ENCODE measurements around the gene SPACDR. TPM values are rescaled to one million over a fixed set of nuclear protein-coding genes. Genes with fewer than 3 reads are reported as not detected.
A peak's percentile ranks its signal among the peaks of the same experiment; 100 is the strongest.

Gene SPACDR
- total and polyA plus RNA-seq, 9 of the 15 experiments (the other 6 are each of a cell fraction or from before 2014, with no cell fraction given), result 0.07 to 0.55 (median 0.14) TPM; not detected in 1

- TF ChIP-seq POLR2G (IDR thresholded peaks at IDR 0.05; ENCODE audit: low read depth, low read length) (peak; percentile 74), TRIM25 (IDR thresholded peaks at IDR 0.05; ENCODE audit: borderline replicate concordance) (0 out of 2 replicates have a peak, but pooled peaks have one; percentile 29), TCF7L2 (IDR thresholded peaks at IDR 0.05; ENCODE audit: low read depth, low read length) (no peak), CTCFL (IDR thresholded peaks at IDR 0.05; ENCODE audit: borderline replicate concordance, insufficient read depth, low read depth, low read length, poor library complexity, severe bottlenecking) (peak; percentile 85), RB1 (IDR thresholded peaks at IDR 0.05; ENCODE audit: low read depth) (peak; percentile 24; the same call in 1 of the 2 replicates), KLF16 (IDR thresholded peaks at IDR 0.05) (peak; percentile 31; the same call in 1 of the 2 replicates), CTCF (IDR thresholded peaks at IDR 0.05 in 2 of 3, conservative IDR thresholded peaks at IDR 0.05 in 1 of 3; ENCODE audit: insufficient read depth in 2 of 3, low read depth in 1 of 3, low read length in 3 of 3) (peak; percentile 69 to 84 (median 84)), RAD21 (CRISPR knock-in tag; conservative IDR thresholded peaks at IDR 0.05 in 1 of 2, IDR thresholded peaks at IDR 0.05 in 1 of 2) (peak; percentile 44 to 58), BRD9 (IDR thresholded peaks at IDR 0.05; ENCODE audit: low read depth, partially characterized antibody) (peak; percentile 32), SMC3 (conservative IDR thresholded peaks at IDR 0.05; ENCODE audit: insufficient read depth, low read depth, low read length) (peak; percentile 62), ZBTB7A (IDR thresholded peaks at IDR 0.05; ENCODE audit: borderline replicate concordance, control insufficient read depth, low read depth, low read length) (peak; percentile 87), TFAP4 (CRISPR knock-in tag; IDR thresholded peaks at IDR 0.05; ENCODE audit: borderline replicate concordance) (peak; percentile 77; the same call in 1 of the 2 replicates), MAZ (CRISPR knock-in tag; conservative IDR thresholded peaks at IDR 0.05 in 1 of 2, IDR thresholded peaks at IDR 0.05 in 1 of 2) (peak; percentile 34 to 76; a peak in 2 of 4 replicates), NFIC (IDR thresholded peaks at IDR 0.05) (peak; percentile 52; the same call in 1 of the 2 replicates), KDM4B (IDR thresholded peaks at IDR 0.05; ENCODE audit: borderline replicate concordance in 2 of 2, low read depth in 1 of 2) (0 out of 4 replicates have a peak, but pooled peaks of 1 of the 2 experiments have one; percentile 34), GTF2A2 (tag; IDR thresholded peaks at IDR 0.05) (no peak), U2AF1 (optimal IDR thresholded peaks at IDR 0.05; ENCODE audit: low read depth, low read length) (no peak), HNRNPL (IDR thresholded peaks at IDR 0.05; ENCODE audit: low read depth, low read length) (peak; percentile 68; the same call in 1 of the 2 replicates), TSC22D4 (tag; IDR thresholded peaks at IDR 0.05) (no peak)
Observed at GRCh38 chr7:100465702-100466311, 1.7 kb upstream of the SPACDR start (continued).

Data from K562 (cell line).